ENCODE measurements around the gene CRCP.

DNA sequence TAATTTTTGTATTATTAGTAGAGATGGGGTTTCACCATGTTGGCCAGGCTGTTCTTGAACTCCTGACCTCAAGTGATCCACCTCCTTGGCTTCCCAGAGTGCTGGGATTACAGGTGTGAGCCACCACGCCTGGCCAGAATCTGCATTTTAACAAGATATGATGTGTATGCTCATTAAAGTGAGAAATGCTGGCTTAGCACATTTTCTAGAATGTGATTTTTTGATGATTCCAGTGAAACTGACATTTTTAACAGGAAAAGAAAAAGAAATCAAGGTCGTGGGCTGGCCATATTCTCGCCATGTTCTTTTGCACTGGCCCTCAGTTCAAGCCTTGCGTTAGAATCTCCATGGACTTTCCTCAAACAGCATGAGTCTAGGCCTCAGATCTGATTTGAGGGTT, 72.3 kb downstream of the CRCP start:
- TF ChIP-seq, protein P1, sequence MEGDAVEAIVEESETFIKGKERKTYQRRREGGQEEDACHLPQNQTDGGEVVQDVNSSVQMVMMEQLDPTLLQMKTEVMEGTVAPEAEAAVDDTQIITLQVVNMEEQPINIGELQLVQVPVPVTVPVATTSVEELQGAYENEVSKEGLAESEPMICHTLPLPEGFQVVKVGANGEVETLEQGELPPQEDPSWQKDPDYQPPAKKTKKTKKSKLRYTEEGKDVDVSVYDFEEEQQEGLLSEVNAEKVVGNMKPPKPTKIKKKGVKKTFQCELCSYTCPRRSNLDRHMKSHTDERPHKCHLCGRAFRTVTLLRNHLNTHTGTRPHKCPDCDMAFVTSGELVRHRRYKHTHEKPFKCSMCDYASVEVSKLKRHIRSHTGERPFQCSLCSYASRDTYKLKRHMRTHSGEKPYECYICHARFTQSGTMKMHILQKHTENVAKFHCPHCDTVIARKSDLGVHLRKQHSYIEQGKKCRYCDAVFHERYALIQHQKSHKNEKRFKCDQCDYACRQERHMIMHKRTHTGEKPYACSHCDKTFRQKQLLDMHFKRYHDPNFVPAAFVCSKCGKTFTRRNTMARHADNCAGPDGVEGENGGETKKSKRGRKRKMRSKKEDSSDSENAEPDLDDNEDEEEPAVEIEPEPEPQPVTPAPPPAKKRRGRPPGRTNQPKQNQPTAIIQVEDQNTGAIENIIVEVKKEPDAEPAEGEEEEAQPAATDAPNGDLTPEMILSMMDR (IDR thresholded peaks at IDR 0.05; ENCODE audit: insufficient read depth, low read depth, low read length): no peak
- TF ChIP-seq EZH2 (IDR thresholded peaks at IDR 0.05; ENCODE audit: insufficient read depth, low read length): no peak

Data from astrocyte (in vitro differentiated cells and primary cell).